HG03460 (cell line): ENCODE measurements around the gene CHD6.

Experiments used
- ATAC-seq: cut with Tn5 transposase; IDR thresholded peaks from one replicate; pipeline ENCODE4 v1.9.1; 2021; ENCODE audit not compliant: unreplicated experiment

Gene CHD6

GRCh38 chr20:41395667-41396664 lies 222.2 kb downstream of the CHD6 start:
- ATAC-seq, result no peak

DNA sequence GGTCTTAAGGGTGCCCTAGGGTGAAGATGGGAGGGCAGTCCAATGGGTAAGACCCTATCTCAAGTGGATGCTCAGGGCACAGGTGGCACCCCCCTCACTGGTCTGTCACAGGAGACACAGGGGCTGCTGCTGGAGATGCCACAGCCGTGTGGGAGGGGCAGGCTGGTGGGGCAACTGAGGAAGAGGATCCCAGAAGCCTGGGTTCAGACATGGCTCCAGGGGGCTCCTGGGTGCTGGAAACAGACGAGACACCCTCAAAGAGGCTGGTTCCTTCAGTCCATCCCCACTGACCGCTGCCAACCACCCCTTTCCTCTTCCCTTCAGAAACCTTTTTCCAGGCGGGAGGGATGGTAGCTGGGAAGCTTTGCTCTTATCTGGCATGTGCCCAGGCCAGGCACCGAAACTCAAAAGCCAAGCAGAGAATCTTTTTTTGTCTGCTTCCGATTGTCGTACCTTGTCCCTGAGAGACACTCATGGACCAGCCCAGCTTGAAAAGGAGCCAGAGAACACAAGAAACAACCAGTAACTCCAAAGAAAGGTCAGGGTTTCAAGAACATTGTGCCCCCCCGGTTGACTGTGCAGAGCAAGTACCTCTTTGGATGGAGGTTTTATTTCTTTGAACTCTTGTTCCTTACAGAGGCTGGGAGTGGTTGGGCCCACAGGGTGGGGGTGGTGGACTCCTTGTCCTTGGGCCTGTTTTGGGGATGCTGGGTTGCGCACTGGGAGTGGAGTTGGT lies 223.1 kb downstream of the CHD6 start:
- ATAC-seq, result no peak

DNA sequence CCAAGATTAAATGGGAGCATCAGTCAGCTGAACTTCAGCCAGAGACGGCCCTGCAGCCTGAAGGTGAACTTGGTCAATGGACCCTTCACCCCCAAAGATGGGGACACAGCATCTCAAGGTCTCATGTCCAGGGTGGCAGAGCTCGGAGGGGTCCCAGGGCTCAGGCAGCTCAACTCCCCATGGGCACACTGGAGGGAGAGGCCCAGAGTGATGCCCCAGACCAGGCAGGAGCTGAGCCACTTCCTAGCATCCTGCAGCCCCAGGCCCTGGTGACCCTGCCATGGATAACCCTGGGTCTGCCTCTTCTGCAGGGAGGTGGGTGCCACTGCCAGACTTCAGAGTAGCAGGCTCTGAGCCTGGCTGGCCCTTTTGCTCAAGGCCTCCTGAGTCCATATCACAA lies 224.1 kb downstream of the CHD6 start:
- ATAC-seq, result no peak

DNA sequence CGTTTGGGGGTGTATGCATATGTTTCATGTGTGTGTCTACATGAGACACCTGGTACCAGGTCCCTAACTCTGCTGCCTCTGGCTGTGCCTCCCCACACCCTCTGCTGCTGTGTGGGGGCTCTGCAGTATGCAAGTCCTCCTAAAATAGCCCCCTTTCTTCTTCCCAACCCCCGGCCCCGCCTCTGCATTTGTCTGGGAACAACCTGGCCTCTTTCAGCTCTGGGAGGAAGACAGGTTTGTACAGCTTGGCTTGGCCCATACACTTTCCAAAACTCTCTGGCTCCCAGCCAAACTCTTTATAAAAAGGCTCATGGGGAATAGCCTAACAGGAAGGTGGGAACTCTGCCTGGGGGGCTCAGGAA lies 224.5 kb downstream of the CHD6 start:
- no peak for ATAC-seq

DNA sequence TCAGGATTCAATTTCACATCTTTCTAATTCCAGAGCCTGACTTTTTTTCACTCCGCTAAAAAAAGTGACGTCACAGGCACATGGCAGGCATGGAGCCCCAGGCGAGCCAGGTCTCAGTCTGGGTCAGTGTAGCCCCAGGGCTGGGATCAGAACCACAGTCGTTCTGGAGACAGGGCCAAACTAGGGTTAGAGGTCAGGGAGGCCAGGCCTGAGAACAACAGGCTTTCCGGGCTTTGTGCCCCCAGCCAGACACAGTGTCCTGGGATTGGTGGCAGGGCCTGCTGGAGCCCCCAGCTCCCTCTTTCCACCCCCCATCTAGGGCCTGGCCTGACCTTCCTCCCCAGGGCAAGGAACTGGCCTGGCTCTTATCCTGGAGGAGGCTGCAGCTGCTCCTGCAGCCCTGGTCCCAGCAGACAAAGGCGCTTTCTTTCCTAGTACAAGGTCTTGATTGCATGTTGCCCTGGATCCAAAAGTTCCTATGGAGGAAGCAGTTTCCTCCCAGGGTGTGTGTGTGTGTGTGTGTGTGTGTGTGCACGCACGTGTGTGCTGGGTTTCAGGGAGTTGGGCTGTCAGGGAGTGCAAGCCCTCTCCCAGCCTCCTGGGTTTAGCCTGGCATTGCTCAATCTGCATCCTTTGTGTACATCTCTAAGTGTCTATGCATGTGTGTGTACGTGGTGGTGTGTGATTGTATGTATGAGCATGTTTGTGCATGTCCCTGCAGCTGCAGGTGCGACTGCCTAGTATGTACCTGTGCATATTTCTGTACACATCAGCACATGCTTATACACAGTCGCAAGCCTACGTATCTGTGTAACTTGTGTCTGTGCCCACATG lies 225.1 kb downstream of the CHD6 start:
- no peak for ATAC-seq

DNA sequence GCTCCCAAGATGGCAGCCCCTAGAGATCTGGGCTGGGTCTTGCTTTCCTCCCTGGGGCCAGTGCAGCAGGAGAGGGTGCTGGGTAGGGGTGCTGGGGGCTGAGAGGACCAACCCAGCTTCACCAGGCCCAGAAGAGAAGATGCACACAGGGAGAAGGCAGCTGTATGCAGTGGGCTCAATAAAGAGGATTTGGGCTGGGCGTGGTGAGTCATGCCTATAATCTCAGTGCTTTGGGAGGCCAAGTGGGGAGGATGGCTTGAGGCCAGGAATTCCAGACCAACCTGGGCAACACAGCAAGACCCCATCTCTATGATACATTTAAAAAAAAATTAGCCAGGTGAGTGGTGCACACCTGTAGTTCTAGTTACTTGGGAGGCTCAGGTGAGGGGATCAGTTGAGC lies 225.9 kb downstream of the CHD6 start:
- no peak for ATAC-seq

DNA sequence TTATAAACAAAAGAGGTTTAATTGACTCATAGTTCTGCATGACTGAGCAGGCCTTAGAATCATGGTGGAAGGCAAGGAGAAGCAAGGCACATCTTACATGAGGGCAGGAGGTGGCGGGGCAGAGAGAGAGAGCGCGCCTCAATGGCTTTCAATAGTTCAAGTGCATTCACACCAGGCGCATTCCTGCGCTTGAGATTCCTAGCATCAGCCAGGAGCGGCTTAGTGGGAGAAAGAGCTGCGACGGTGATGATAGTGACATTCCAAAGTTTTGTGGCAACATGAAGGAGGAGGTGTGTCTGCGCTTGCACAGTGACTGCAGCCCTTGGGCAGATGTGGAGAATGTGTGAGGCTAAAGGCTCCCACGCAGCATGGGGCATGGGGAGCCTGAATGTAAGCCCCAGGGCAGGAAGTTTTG lies 226.6 kb downstream of the CHD6 start:
- ATAC-seq, result no peak

DNA sequence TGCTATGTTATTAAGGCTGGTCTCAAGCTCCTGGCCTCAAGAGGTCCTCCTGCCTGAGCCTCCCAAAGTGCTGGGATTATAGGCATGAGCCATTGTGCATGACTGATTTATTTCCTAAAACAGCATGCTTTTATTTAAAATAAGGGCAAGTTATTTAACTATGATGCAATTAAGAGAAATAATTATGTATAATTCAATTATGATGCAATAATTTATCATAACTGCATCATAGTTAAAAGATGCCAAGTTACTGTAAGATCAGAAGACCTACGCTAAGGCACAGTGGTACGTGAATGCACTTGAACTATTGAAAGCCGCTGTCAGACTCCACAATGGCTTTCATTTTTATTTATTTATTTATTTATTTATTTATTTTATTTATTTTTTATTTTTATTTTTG lies 227.3 kb downstream of the CHD6 start:
- ATAC-seq, result no peak

DNA sequence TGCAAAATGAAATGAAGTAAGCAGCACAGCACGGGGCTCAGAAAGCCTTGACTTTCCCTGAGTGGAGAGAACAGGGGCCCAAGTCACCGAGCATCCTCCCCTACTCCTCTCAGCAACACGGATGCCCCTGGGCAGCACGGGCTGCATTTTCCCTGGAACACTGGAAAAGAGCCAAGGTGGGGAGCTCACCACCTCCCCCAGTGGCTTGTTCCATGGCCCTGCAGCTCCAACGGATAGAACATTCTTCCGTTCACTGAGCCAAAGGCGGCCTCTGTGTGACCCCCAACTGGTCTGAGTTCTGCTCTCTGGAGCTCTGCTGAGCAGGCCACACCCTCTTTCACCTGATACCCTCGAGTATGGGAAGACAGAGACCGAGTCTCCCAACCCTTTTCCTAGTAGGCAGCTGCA lies 230.7 kb downstream of the CHD6 start:
- no peak for ATAC-seq

DNA sequence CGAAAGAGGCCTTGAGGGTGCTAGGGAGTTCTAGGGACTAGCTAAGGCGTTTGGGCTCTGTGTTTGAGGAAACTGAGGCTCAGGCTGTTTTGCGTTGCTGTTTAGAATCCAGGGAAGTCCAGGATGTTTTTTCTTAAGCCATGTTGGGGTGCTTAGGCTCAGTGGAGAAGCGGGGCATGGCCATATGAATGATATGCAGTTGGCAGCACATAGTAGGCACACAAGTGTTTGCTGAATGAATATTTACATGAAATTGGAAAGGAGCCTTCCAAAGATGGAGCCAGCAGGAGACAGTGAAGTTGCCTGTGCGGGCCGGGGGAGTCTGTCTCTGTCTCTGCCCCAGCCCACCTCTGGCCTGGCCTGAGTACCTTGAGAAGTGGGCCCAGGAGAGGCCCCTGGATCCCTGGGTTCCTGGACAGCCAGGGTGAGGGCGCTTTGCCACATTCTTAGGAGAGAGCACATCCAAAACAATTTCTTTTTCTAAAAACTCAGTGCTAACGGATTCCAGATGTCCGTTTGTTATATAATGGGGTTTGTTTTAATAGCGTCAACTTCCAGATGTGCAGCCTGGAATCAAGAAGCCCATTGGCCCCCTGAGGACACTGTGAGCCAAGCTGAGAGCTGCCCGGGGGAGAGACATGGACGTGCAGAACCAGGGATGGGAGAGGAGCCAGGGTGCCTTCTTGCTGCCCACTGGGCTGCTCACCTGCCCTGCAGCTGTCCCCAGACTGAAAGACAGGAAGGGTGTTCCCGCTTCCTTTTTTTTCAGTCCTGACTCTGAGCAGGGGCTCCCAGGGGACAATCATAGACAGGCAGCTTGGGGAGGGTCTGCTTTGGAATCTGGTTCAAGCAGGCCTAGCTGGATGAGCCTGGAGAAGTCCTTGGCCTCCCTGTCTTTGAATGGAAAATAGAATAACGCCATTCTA lies 231.4 kb downstream of the CHD6 start:
- ATAC-seq, result no peak

DNA sequence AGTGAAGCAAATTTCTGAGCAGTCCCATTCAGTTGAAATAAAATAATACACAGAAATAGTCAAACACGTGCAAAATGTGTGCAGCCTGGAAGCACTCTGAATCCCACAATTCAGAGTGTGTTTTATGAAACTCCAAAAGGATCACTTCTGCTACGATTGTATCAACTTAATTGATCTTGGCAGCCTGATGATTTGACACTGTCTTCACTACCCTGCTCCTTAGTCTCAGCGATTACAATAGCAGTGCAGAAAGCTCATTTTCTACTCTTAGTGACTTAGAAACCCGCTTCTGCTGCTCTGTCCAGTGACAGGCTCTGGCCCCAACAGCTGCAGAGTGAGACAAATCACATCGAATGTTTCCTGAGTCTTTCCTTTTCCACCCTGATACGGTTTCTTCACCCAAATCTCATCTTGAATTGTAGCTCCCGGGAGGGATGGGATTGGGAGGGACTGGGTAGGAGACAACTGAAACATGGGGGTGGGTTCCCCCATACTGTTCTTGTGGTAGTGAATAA lies 235.3 kb downstream of the CHD6 start:
- ATAC-seq, result no peak

DNA sequence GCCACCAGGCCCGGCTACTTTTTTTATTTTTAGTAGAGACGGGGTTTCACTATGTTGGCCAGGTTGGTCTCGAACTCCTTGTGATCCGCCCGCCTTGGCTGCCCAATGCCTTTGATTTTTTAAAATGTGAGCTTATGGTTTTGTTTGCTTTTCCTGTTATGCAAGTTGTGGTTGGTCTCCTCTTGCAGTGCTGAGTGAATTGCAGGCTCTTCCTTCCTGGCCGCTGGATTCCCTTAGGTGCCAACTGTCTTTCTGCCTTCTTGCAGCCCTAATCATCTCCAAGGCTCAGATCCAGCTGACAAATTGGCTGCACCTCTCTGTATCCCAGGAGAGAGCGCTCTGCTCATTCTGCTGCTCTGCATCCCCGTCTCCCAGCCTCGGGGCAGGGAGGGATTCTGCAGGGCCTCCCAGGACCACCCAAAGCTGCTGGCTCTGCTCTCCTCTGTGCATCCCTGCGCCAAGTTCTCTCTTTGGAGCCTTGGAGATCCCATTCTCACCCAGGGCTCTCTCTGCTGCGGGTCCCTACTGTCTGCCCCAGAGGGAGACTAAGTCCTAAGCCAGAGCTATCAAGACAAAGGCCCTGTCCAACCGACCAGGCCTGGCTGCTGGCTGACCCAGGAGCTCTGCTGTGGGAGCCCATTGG lies 237.5 kb downstream of the CHD6 start:
- no peak for ATAC-seq

GRCh38 chr20:41379551-41379950 lies 238.6 kb downstream of the CHD6 start:
- ATAC-seq, result no peak

DNA sequence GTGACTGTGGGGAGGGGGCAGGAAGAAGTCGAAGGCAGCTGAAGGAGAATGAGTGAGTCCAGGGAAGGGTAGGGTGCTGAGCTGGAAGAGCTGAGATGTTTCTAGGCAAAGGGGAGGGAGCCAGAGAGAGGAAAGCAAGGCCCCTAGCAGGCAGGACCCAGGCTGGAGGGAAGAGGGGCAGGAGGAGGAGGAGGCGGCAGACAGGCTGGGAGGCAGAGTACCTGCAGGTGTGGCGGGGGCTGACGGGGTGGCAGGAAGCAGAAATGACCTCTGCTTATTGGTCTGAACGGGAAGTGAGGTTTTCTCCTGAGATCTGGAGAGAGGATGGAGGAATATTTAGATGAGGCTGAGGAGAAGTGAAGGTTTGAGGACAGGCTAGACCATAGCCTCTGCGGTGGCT lies 240.9 kb downstream of the CHD6 start:
- ATAC-seq, result no peak

- ATAC-seq, result no peak
Observed at GRCh38 chr20:41376349-41376748, 241.8 kb downstream of the CHD6 start.

DNA sequence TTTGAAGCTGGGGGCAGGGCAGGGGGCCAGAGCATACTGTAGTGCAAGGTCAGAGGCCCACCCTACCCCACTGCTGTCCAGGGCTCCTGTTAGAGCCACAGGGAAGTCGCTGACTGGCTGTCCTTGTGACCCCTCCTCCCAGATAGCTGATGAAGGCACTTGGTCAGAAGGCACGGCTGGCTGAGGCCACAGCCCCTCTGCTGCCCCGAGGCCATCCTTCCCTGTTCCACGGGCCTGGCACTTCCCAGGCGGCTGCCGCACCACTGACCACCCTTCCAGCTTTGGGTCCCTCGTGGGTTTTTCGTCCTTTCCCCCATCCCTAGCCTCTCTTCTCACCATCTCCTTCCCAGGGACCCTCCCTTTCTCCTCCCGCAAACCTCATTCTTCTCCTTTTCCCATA lies 242.3 kb downstream of the CHD6 start:
- ATAC-seq, result no peak

- ATAC-seq, result no peak
Observed at GRCh38 chr20:41373931-41374920, 244.0 kb downstream of the CHD6 start.

DNA sequence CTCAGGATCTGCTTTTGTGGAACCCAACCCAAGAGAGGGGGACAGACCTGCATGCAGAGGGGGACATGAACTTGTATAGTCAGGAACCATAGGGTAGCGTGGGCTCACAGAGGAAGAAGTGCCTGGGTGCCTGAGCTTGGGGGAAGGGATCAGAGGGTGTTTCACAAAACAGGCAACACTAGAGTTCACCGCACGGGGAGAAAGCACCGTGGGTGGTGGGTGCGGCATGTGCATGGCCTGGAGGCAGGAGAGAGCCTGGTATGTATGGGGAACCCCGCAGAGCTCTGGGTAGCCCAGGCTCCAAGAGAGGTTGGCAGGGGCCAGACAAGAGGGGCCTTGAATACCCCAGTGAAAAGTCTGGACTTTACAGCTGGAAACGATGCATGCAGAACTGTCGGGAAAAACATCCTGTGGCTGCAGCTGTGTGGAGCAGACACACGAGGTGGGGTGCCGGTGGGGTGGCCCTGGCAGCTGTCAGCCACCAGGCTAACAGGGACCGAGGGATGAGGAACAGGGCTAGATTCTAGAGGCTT lies 244.9 kb downstream of the CHD6 start:
- ATAC-seq, result no peak
